Loucy (cell line): ENCODE measurements around the gene LMO7.

Experiments
- CTCF ChIP-seq: fragments of 200-600 bp; sonication (generic); conservative IDR thresholded peaks from 2 replicates; pipeline ENCODE4 v1.5.1; 2014; ENCODE audit warnings: mild to moderate bottlenecking, antibody characterized with exemption, low read length
- EZH2phosphoT487 ChIP-seq: fragments of 200-600 bp; IDR thresholded peaks from 2 replicates; pipeline ENCODE4 v1.6.1; 2018; ENCODE audit warnings: antibody characterized with exemption, mild to moderate bottlenecking, moderate library complexity, borderline replicate concordance

GRCh38 chr13:75832812-75833211 is 196.7 kb downstream of the LMO7 start:
- TF ChIP-seq EZH2phosphoT487 (no peak), CTCF (no peak)
